NT2/D1 (cell line): ENCODE results near the gene GTF2H3.

Experiments used
- SUZ12 ChIP-seq: IDR thresholded peaks from 2 replicates; pipeline ENCODE4 v1.6.1; 2011; ENCODE audit not compliant: insufficient read length, insufficient read depth; ENCODE audit errors: extremely low read depth
- YY1 ChIP-seq: IDR thresholded peaks from 2 replicates; pipeline ENCODE4 v1.6.1; 2011; ENCODE audit not compliant: insufficient read length, insufficient read depth
- ZNF274 ChIP-seq: IDR thresholded peaks from 2 replicates; pipeline ENCODE4 v1.6.1; 2011; ENCODE audit warnings: mild to moderate bottlenecking, low read depth, low read length

GRCh38 chr12:123645878-123646277, 12.2 kb downstream of the GTF2H3 start:
- no peak for TF ChIP-seq YY1
- no peak for TF ChIP-seq ZNF274
- TF ChIP-seq SUZ12: no peak
